GM12878 (cell line): Measurements from ENCODE around the gene MAFB. TPM values are rescaled to one million over a fixed set of nuclear protein-coding genes. Genes with fewer than 3 reads are reported as not detected.

Experiments used
- ATAC-seq: fragments of 200-7000 bp; cut with Tn5 transposase; 3 replicates; pipeline ENCODE4 v1.9.1; 2020; ENCODE audit warnings: mild to moderate bottlenecking, moderate library complexity
- BruUV-seq: library from RNA; stranded (reverse); fragments of 400-500 nt; replicated peaks from 2 replicates; lab custom pipeline; 2021; lab: Mats Ljungman, UMichigan
- CTCF ChIA-PET: fragments of 300-600 bp; sonication (Branson Sonifier 250); formaldehyde crosslinking; extraction: SDS; loops from one replicate; lab custom pipeline; 2021; ENCODE audit warnings: inconsistent platforms; lab: Yijun Ruan, JAX
- POLR2A ChIA-PET: fragments of 350-600 bp; formaldehyde crosslinking; extraction: SDS; loops from one replicate; lab custom pipeline; 2021; ENCODE audit warnings: inconsistent platforms; lab: Charles Lee
- RAD21 ChIA-PET: fragments of 300-600 bp; sonication (Branson Sonifier 250); formaldehyde crosslinking; loops from one replicate; lab custom pipeline; 2023; ENCODE audit warnings: antibody characterized with exemption; ENCODE audit not compliant: unreplicated experiment; lab: Charles Lee
- SMC1A ChIA-PET: fragments of 300-600 bp; sonication (Branson Sonifier 250); formaldehyde crosslinking; loops from one replicate; lab custom pipeline; 2023; ENCODE audit not compliant: unreplicated experiment, uncharacterized antibody; lab: Charles Lee
- DNase-seq: peaks from one replicate; pipeline ENCODE4 v3.0.0-alpha.2; 2011; ENCODE audit warnings: low read depth, low spot score
- FAIRE-seq: peaks from 3 replicates; lab custom pipeline; 2011; peaks lifted over from hg19 to GRCh38; lab: Jason Lieb, UNC
- H2AFZ ChIP-seq: 2 replicates; pipeline ENCODE4 v1.6.0; 2011; ENCODE audit warnings: low read depth, low read length, control low read depth; ENCODE audit not compliant: control insufficient read depth
- H3K27ac ChIP-seq: 2 replicates; pipeline ENCODE4 v1.5.1; 2011; ENCODE audit warnings: control low read depth; ENCODE audit not compliant: control insufficient read depth, insufficient read depth
- H3K27me3 ChIP-seq, 2 experiments: replicated peaks in 1 of 2; 2 replicates each; pipeline versions ENCODE4 v1.6.0 to v1.6.1; 2011; ENCODE audit warnings: low read length in 1 of 2; ENCODE audit not compliant: control insufficient read depth in 2 of 2, insufficient read depth in 2 of 2
- H3K36me3 ChIP-seq, 2 experiments: 2 replicates each; pipeline ENCODE4 v1.5.1; 2011; ENCODE audit warnings: low read length in 1 of 2; ENCODE audit not compliant: control insufficient read depth in 2 of 2, insufficient read depth in 2 of 2
- H3K4me1 ChIP-seq: 2 replicates; pipeline ENCODE4 v1.6.1; 2011; ENCODE audit warnings: mild to moderate bottlenecking, low read length, moderate library complexity, mixed read lengths; ENCODE audit not compliant: control insufficient read depth, insufficient read depth
- H3K4me2 ChIP-seq: 2 replicates; pipeline ENCODE4 v1.6.0; 2011; ENCODE audit warnings: control low read depth; ENCODE audit not compliant: control insufficient read depth, insufficient read depth
- H3K4me3 ChIP-seq: fragments of 200-600 bp; sonication (generic); 2 replicates; pipeline ENCODE4 v1.5.1; 2016
- H3K79me2 ChIP-seq: 2 replicates; pipeline ENCODE4 v1.6.0; 2011; ENCODE audit warnings: low read length; ENCODE audit not compliant: control insufficient read depth, insufficient read depth
- H3K9ac ChIP-seq: 2 replicates; pipeline ENCODE4 v1.8.0; 2011; ENCODE audit warnings: low read length, control low read depth, mixed read lengths; ENCODE audit not compliant: control insufficient read depth, insufficient read depth
- H3K9me3 ChIP-seq: replicated peaks from 3 replicates; pipeline ENCODE4 v1.5.1; 2011; ENCODE audit warnings: mild to moderate bottlenecking, low read length; ENCODE audit not compliant: control insufficient read depth, insufficient read depth
- H4K20me1 ChIP-seq: 2 replicates; pipeline ENCODE4 v1.6.0; 2011; ENCODE audit not compliant: control insufficient read depth, insufficient read depth
- CHD1 ChIP-seq: IDR thresholded peaks from 2 replicates; pipeline ENCODE4 v1.6.1; 2012; ENCODE audit warnings: low read depth, low read length, improper control_type of control experiment
- PKNOX1 ChIP-seq: fragments of 450-650 bp; IDR thresholded peaks from 2 replicates; pipeline ENCODE4 v1.6.1; 2016; ENCODE audit warnings: mild to moderate bottlenecking
- SKIL ChIP-seq: fragments of 450-650 bp; IDR thresholded peaks from 2 replicates; pipeline ENCODE4 v1.6.1; 2017; ENCODE audit warnings: mild to moderate bottlenecking, low read depth, inconsistent platforms; ENCODE audit not compliant: poor library complexity, severe bottlenecking
- SUZ12 ChIP-seq: fragments of 200-600 bp; sonication (generic); IDR thresholded peaks from one replicate; pipeline ENCODE4 v1.6.1; 2018; ENCODE audit warnings: antibody characterized with exemption, mild to moderate bottlenecking; ENCODE audit not compliant: unreplicated experiment
- WGBS: methylation state at CpG from one replicate; pipeline ENCODE4 v1.1.6; 2016; ENCODE audit warnings: low lambda C conversion rate; ENCODE audit not compliant: insufficient replicate concordance, insufficient coverage; ENCODE audit errors: missing lambda C conversion rate; 5-methylcytosine and 5-hydroxymethylcytosine counted together
- in situ Hi-C: fragments of 300-500 bp; cut with MboI; formaldehyde crosslinking; loops from 9 replicates; pipeline ENCODE4 v1.14.3; 2018; ENCODE audit warnings: mixed read lengths
- intact Hi-C: fragments of 100-400 bp; cut with micrococcal nuclease; formaldehyde crosslinking; loops from one replicate; pipeline ENCODE4 v1.14.2; 2022; ENCODE audit not compliant: unreplicated experiment
- polyA plus RNA-seq, 11 experiments: library from polyadenylated mRNA; depleted of rRNA in 4 of 11; unstranded in 6 of 11; stranded (reverse) in 5 of 11; fragments of >200 nt; fragmentation: Nextera tagmentation in 4 of 11; fragmentation: Illumina TruSeq in 1 of 11; extraction: Ambion mirVana in 4 of 11; extraction: Trizol in 1 of 11; gene quantifications; 1 replicate in 1 of 11; 2 replicates in 10 of 11; pipeline versions ENCODE4 v1.2.1 to v1.2.3, GENCODE V29; 2011 to 2016; ENCODE audit warnings: inconsistent platforms in 2 of 11, missing spikeins in 2 of 11, low read depth in 1 of 11
- total RNA-seq, 4 experiments: library from RNA; depleted of rRNA in 3 of 4; stranded (reverse); fragments of >200 nt in 3 of 4; fragmentation: Illumina TruSeq in 1 of 4; extraction: Trizol in 1 of 4; gene quantifications; 2 replicates each; pipeline versions ENCODE4 v1.2.1 to v1.2.3, GENCODE V29; 2013 to 2021

The MAFB gene
- total and polyA plus RNA-seq, 10 of the 15 experiments (the other 5 are each of a cell fraction or from before 2014, with no cell fraction given): 0.01 to 0.08 (median 0.01) TPM; not detected in 7

- Histone ChIP-seq H3K4me3 (no peak overlapping the region), H2AFZ (no peak overlapping the region), H3K27ac (no peak overlapping the region), H4K20me1 (no peaks in the 10 kb centered on the region), H3K4me2 (no peak overlapping the region), H3K36me3 (no peaks in the 10 kb centered on the region), H3K27me3 (peaks cover 2 to 6% of the 10 kb centered on the region in 2 experiments; a peak in 3 of 4 replicates), H3K4me1 (no peaks in the 10 kb centered on the region), H3K9me3 (no peaks in the 10 kb centered on the region), H3K9ac (no peak overlapping the region), H3K79me2 (no peaks in the 10 kb centered on the region)
- DNase-seq: no peak
- ChIA-PET SMC1A (no interaction called here), RAD21 (no interaction called here), POLR2A (no interaction called here), CTCF (no interaction called here)
- in situ Hi-C loops (no loop called here), intact Hi-C loops (no loop called here)
- no peak for ATAC-seq
- no TSS peak for BruUV-seq
- no peak for FAIRE-seq
- WGBS: 15% methylated on average over 8 of the region's 8 CpGs
- TF ChIP-seq PKNOX1 (no peak), SUZ12 (no peak), CHD1 (no peak), SKIL (no peak)
Measured at GRCh38 chr20:40652441-40652987, 36.5 kb downstream of the MAFB start.
